HepG2 (cell line): ENCODE data around the gene OPTN. TPM values are rescaled to one million over a fixed set of nuclear protein-coding genes. Genes with fewer than 3 reads are reported as not detected.

Experiments
- ATAC-seq: fragments of 200-7000 bp; cut with Tn5 transposase; 3 replicates; pipeline ENCODE4 v1.9.1; 2020; ENCODE audit warnings: mild to moderate bottlenecking, moderate library complexity
- BruUV-seq: library from RNA; stranded (reverse); fragments of 400-500 nt; replicated peaks from 2 replicates; lab custom pipeline; 2021; lab: Mats Ljungman, UMichigan
- CTCF ChIA-PET: fragments of 300-600 bp; formaldehyde crosslinking; extraction: SDS; loops from one replicate; lab custom pipeline; 2021; ENCODE audit warnings: low total read pairs, inconsistent platforms, low intra/inter-chr PET ratio; lab: Yijun Ruan, JAX
- POLR2A ChIA-PET: fragments of 350-600 bp; sonication (Branson Sonifier 250); formaldehyde crosslinking; loops from one replicate; lab custom pipeline; 2020; ENCODE audit warnings: antibody characterized with exemption, inconsistent platforms; lab: Yijun Ruan, JAX
- DNase-seq: peaks from one replicate; pipeline ENCODE4 v3.0.0-alpha.2; 2015; ENCODE audit warnings: low spot score
- FAIRE-seq: peaks from 3 replicates; lab custom pipeline; 2011; peaks lifted over from hg19 to GRCh38; lab: Jason Lieb, UNC
- H2AFZ ChIP-seq: one replicate; pipeline ENCODE4 v1.6.1; 2011; ENCODE audit warnings: low read length, inconsistent platforms
- H3K27ac ChIP-seq: fragments of 300-600 bp; 3 replicates; pipeline ENCODE4 v1.8.0; 2011; ENCODE audit warnings: mixed run types, mild to moderate bottlenecking, mixed read lengths, low read length, inconsistent platforms; ENCODE audit not compliant: insufficient read depth; ENCODE audit errors: extremely low read length
- H3K27me3 ChIP-seq, 2 experiments: fragments of 200-600 bp in 1 of 2; 2 replicates in 1 of 2; 3 replicates in 1 of 2; pipeline versions ENCODE4 v1.6.0 to v1.8.0; 2011; ENCODE audit warnings: low read length in 2 of 2, mild to moderate bottlenecking in 2 of 2, moderate library complexity in 2 of 2, inconsistent platforms in 1 of 2; ENCODE audit not compliant: insufficient read depth in 2 of 2, control insufficient read depth in 1 of 2
- H3K36me3 ChIP-seq, 2 experiments: fragments of 200-600 bp in 1 of 2; replicated peaks in 1 of 2; 2 replicates in 1 of 2; 3 replicates in 1 of 2; pipeline versions ENCODE4 v1.5.1 to v1.8.0; 2011; ENCODE audit warnings: low read length in 2 of 2, inconsistent platforms in 1 of 2; ENCODE audit not compliant: insufficient read depth in 2 of 2, control insufficient read depth in 1 of 2
- H3K4me1 ChIP-seq: 2 replicates; pipeline ENCODE4 v1.5.1; 2012; ENCODE audit warnings: low read length, inconsistent platforms; ENCODE audit not compliant: insufficient read depth
- H3K4me2 ChIP-seq: 2 replicates; pipeline ENCODE4 v1.6.0; 2011; ENCODE audit warnings: low read depth, low read length, inconsistent platforms
- H3K4me3 ChIP-seq, 3 experiments: fragments of 200-600 bp in 1 of 3; sonication (generic), shearing (Covaris generic) in 1 of 3; replicated peaks in 1 of 3; 2 replicates each; pipeline ENCODE4 v1.5.1; 2011 to 2016; ENCODE audit warnings: low read length in 3 of 3, inconsistent platforms in 2 of 3, low read depth in 2 of 3, mild to moderate bottlenecking in 2 of 3, control low read depth in 1 of 3, mixed read lengths in 1 of 3; ENCODE audit not compliant: insufficient read depth in 1 of 3
- H3K79me2 ChIP-seq: one replicate; pipeline ENCODE4 v1.6.1; 2011; ENCODE audit warnings: low read length, inconsistent platforms; ENCODE audit not compliant: insufficient read depth
- H3K9ac ChIP-seq: 2 replicates; pipeline ENCODE4 v1.6.0; 2011; ENCODE audit warnings: mild to moderate bottlenecking, low read depth, low read length, inconsistent platforms; ENCODE audit not compliant: insufficient read depth
- H3K9me3 ChIP-seq: 2 replicates; pipeline ENCODE4 v1.5.1; 2012; ENCODE audit warnings: mild to moderate bottlenecking, low read length
- H4K20me1 ChIP-seq: 2 replicates; pipeline ENCODE4 v1.6.0; 2011; ENCODE audit warnings: inconsistent platforms, mild to moderate bottlenecking, low read length, moderate library complexity; ENCODE audit not compliant: insufficient read depth
- ADNP ChIP-seq: sonication (generic); formaldehyde crosslinking; IDR thresholded peaks from 2 replicates; pipeline ENCODE4 v1.4.0; 2020; ENCODE audit warnings: missing genetic modification reagents
- ATM ChIP-seq: fragments of 450-650 bp; IDR thresholded peaks from 2 replicates; pipeline ENCODE4 v1.7.1; 2017; ENCODE audit warnings: mild to moderate bottlenecking, borderline replicate concordance
- CEBPB ChIP-seq: IDR thresholded peaks from 2 replicates; pipeline ENCODE4 v1.6.1; 2011; ENCODE audit warnings: low read depth, low read length, improper control_type of control experiment, borderline replicate concordance
- CENPT ChIP-seq: sonication (generic); formaldehyde crosslinking; IDR thresholded peaks from 2 replicates; pipeline ENCODE4 v1.8.0; 2022; ENCODE audit warnings: low read depth, mild to moderate bottlenecking, moderate library complexity, missing genetic modification reagents
- ETV6 ChIP-seq: sonication (generic); formaldehyde crosslinking; conservative IDR thresholded peaks from 2 replicates; pipeline ENCODE4 v1.4.0; 2020; ENCODE audit warnings: missing genetic modification reagents
- HOXA3 ChIP-seq: sonication (generic); formaldehyde crosslinking; IDR thresholded peaks from 2 replicates; pipeline ENCODE4 v1.5.0; 2020; ENCODE audit warnings: missing genetic modification reagents
- NCOA1 ChIP-seq: sonication (generic); formaldehyde crosslinking; IDR thresholded peaks from 2 replicates; pipeline ENCODE4 v1.9.0; 2021; ENCODE audit warnings: missing genetic modification reagents
- SMARCE1 ChIP-seq: fragments of 450-650 bp; IDR thresholded peaks from 2 replicates; pipeline ENCODE4 v1.6.1; 2017; ENCODE audit warnings: borderline replicate concordance
- STAG1 ChIP-seq: sonication (generic); formaldehyde crosslinking; IDR thresholded peaks from 2 replicates; pipeline ENCODE4 v1.4.0; 2020; ENCODE audit warnings: missing genetic modification reagents
- ZNF121 ChIP-seq: sonication (generic); formaldehyde crosslinking; IDR thresholded peaks from 2 replicates; pipeline ENCODE4 v1.5.0; 2020; ENCODE audit warnings: mild to moderate bottlenecking, missing genetic modification reagents
- ZNF138 ChIP-seq: sonication (generic); formaldehyde crosslinking; IDR thresholded peaks from 2 replicates; pipeline ENCODE4 v1.5.0; 2020; ENCODE audit warnings: mild to moderate bottlenecking, low read depth, missing genetic modification reagents
- WGBS: methylation state at CpG from one replicate; pipeline ENCODE4 v1.1.6; 2017; ENCODE audit warnings: low lambda C conversion rate; 5-methylcytosine and 5-hydroxymethylcytosine counted together
- in situ Hi-C: cut with HindIII; loops from 2 replicates; pipeline ENCODE4 v1.10.0; 2017; ENCODE audit warnings: low pct_unique_long_range_greater_than_20kb; ENCODE audit not compliant: extremely low pct_ligation_motif_present
- intact Hi-C: fragments of 100-400 bp; cut with micrococcal nuclease; formaldehyde crosslinking; loops from one replicate; pipeline ENCODE4 v1.10.0; 2022; ENCODE audit not compliant: unreplicated experiment
- polyA plus RNA-seq, 8 experiments: library from polyadenylated mRNA; depleted of rRNA in 3 of 8; stranded (reverse) in 7 of 8; unstranded in 1 of 8; fragments of >200 nt; fragmentation: Illumina TruSeq in 4 of 8; extraction: Trizol in 4 of 8; gene quantifications; 2 replicates each; pipeline versions ENCODE4 v1.2.1 to v1.2.3, GENCODE V29; 2011 to 2016; ENCODE audit warnings: low read depth in 4 of 8, missing spikeins in 1 of 8, mixed read lengths in 1 of 8; ENCODE audit not compliant: insufficient read depth in 1 of 8
- total RNA-seq, 5 experiments: library from RNA; depleted of rRNA; stranded (reverse); fragments of >200 nt; fragmentation: Illumina TruSeq; extraction: Trizol; gene quantifications; 2 replicates each; pipeline ENCODE4 v1.2.3, GENCODE V29; 2016; ENCODE audit warnings: low read depth in 1 of 5
- TF ChIP-seq, protein P1 (sequence below): sonication (generic); formaldehyde crosslinking; IDR thresholded peaks from 2 replicates; pipeline ENCODE4 v1.4.0; 2020; ENCODE audit warnings: missing genetic modification reagents
- TF ChIP-seq, protein P2 (sequence below): IDR thresholded peaks from 2 replicates; pipeline ENCODE4 v1.6.1; 2016; ENCODE audit warnings: missing compliant biosample characterization, missing genetic modification reagents, borderline replicate concordance
- TF ChIP-seq, protein P3 (sequence below): sonication (generic); formaldehyde crosslinking; IDR thresholded peaks from 2 replicates; pipeline ENCODE4 v1.9.0; 2021; ENCODE audit warnings: missing genetic modification reagents, borderline replicate concordance

Gene OPTN
- total and polyA plus RNA-seq, 2 of the 13 experiments (the other 11 are each of a cell fraction or from before 2014, with no cell fraction given), result 13.4 to 46.6 TPM

DNA sequence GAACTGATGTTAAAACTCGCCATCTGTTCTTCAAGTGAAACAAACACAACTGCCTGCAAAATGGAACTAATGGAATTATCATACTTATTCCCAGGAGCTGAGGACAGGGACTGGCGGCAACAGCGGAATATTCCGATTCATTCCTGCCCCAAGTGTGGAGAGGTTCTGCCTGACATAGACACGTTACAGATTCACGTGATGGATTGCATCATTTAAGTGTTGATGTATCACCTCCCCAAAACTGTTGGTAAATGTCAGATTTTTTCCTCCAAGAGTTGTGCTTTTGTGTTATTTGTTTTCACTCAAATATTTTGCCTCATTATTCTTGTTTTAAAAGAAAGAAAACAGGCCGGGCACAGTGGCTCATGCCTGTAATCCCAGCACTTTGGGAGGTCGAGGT is 36.7 kb downstream of the OPTN start:
- H3K27ac ChIP-seq, result no peak overlapping the region
- no peaks in the 10 kb centered on the region for H3K9me3 ChIP-seq
- H3K4me2 ChIP-seq, result no peak overlapping the region
- ATAC-seq (no peak), DNase-seq (no peak), FAIRE-seq (no peak)
- no peaks in the 10 kb centered on the region for H3K27me3 ChIP-seq
- ChIA-PET CTCF (no interaction called here), POLR2A (no interaction called here)
- H3K79me2 ChIP-seq, result no peaks in the 10 kb centered on the region
- 98% methylated on average over 8 of the region's 8 CpGs for WGBS
- H3K4me3 ChIP-seq, result no peak overlapping the region
- TF ChIP-seq CENPT (CRISPR knock-in tag) (no peak), ATM (no peak), CEBPB (peak; percentile 51; the same call in 1 of the 2 replicates), ZNF138 (no peak)
- H2AFZ ChIP-seq, result no peak overlapping the region
- no TSS peak for BruUV-seq
- no peaks in the 10 kb centered on the region for H4K20me1 ChIP-seq
- peaks cover 10 to 29% of the 10 kb centered on the region in 2 experiments; a peak in 4 of 5 replicates for H3K36me3 ChIP-seq
- intact Hi-C loops (no loop called here), in situ Hi-C loops (no loop called here)
- no peak overlapping the region for H3K9ac ChIP-seq
- H3K4me1 ChIP-seq, result no peaks in the 10 kb centered on the region

DNA sequence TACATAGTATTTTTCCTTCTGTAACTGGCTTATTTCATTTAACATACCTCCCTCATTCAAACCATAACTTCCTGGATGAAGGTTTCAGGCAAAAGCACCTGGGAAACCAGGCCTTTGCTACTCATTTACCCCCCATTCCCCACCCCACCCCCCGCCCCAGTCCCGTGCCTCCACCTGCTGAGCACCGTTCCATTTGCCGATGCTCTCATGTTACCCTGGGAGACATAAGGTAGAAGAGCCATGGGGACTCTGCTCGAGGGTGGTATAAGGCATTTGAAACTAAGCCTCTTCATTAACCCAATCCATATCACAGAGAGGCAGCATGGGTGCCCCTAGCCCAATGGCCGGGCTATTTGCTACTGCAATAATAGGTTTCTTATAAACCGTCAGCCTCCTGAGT is 39.2 kb downstream of the OPTN start:
- intact Hi-C loops, result no loop called here
- Histone ChIP-seq H2AFZ (no peak overlapping the region), H3K4me2 (no peak overlapping the region), H3K27ac (no peak overlapping the region), H3K9ac (no peak overlapping the region), H3K27me3 (no peaks in the 10 kb centered on the region), H3K79me2 (no peaks in the 10 kb centered on the region), H4K20me1 (no peaks in the 10 kb centered on the region), H3K9me3 (no peaks in the 10 kb centered on the region), H3K36me3 (peaks cover 3 to 16% of the 10 kb centered on the region in 2 experiments; a peak in 3 of 5 replicates), H3K4me1 (peaks cover 7% of the 10 kb centered on the region; the same call in 1 of the 2 replicates), H3K4me3 (no peak overlapping the region)
- BruUV-seq, result no TSS peak
- ATAC-seq (no peak), DNase-seq (no peak), FAIRE-seq (no peak)
- in situ Hi-C loops, result no loop called here
- CTCF ChIA-PET, result no interaction called here
- 93% methylated on average over 7 of the region's 7 CpGs for WGBS
- POLR2A ChIA-PET, result no interaction called here
- TF ChIP-seq ADNP (CRISPR knock-in tag) (no peak), NCOA1 (CRISPR knock-in tag) (no peak), HOXA3 (CRISPR knock-in tag) (no peak), ZNF121 (CRISPR knock-in tag) (no peak), ETV6 (no peak), SMARCE1 (no peak), STAG1 (CRISPR knock-in tag) (no peak)
- TF ChIP-seq, protein P1, sequence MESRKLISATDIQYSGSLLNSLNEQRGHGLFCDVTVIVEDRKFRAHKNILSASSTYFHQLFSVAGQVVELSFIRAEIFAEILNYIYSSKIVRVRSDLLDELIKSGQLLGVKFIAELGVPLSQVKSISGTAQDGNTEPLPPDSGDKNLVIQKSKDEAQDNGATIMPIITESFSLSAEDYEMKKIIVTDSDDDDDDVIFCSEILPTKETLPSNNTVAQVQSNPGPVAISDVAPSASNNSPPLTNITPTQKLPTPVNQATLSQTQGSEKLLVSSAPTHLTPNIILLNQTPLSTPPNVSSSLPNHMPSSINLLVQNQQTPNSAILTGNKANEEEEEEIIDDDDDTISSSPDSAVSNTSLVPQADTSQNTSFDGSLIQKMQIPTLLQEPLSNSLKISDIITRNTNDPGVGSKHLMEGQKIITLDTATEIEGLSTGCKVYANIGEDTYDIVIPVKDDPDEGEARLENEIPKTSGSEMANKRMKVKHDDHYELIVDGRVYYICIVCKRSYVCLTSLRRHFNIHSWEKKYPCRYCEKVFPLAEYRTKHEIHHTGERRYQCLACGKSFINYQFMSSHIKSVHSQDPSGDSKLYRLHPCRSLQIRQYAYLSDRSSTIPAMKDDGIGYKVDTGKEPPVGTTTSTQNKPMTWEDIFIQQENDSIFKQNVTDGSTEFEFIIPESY, result no peak
- TF ChIP-seq, protein P2, sequence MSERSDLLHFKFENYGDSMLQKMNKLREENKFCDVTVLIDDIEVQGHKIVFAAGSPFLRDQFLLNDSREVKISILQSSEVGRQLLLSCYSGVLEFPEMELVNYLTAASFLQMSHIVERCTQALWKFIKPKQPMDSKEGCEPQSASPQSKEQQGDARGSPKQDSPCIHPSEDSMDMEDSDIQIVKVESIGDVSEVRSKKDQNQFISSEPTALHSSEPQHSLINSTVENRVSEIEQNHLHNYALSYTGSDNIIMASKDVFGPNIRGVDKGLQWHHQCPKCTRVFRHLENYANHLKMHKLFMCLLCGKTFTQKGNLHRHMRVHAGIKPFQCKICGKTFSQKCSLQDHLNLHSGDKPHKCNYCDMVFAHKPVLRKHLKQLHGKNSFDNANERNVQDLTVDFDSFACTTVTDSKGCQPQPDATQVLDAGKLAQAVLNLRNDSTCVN (CRISPR knock-in tag), result no peak
- TF ChIP-seq, protein P3, sequence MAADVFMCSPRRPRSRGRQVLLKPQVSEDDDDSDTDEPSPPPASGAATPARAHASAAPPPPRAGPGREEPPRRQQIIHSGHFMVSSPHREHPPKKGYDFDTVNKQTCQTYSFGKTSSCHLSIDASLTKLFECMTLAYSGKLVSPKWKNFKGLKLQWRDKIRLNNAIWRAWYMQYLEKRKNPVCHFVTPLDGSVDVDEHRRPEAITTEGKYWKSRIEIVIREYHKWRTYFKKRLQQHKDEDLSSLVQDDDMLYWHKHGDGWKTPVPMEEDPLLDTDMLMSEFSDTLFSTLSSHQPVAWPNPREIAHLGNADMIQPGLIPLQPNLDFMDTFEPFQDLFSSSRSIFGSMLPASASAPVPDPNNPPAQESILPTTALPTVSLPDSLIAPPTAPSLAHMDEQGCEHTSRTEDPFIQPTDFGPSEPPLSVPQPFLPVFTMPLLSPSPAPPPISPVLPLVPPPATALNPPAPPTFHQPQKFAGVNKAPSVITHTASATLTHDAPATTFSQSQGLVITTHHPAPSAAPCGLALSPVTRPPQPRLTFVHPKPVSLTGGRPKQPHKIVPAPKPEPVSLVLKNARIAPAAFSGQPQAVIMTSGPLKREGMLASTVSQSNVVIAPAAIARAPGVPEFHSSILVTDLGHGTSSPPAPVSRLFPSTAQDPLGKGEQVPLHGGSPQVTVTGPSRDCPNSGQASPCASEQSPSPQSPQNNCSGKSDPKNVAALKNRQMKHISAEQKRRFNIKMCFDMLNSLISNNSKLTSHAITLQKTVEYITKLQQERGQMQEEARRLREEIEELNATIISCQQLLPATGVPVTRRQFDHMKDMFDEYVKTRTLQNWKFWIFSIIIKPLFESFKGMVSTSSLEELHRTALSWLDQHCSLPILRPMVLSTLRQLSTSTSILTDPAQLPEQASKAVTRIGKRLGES (CRISPR knock-in tag), result no peak
